DMS53 (cell line): Measurements from ENCODE around the gene GLT6D1.
"Not testable (repeated sequence)": the region's sequence is repeated elsewhere in the genome, so short reads cannot be mapped to it uniquely, and the experiment has no call there.

Experiments
- DNase-seq: peaks from one replicate; lab custom pipeline; 2025; lab: John Stamatoyannopoulos, UW

Gene GLT6D1

DNA sequence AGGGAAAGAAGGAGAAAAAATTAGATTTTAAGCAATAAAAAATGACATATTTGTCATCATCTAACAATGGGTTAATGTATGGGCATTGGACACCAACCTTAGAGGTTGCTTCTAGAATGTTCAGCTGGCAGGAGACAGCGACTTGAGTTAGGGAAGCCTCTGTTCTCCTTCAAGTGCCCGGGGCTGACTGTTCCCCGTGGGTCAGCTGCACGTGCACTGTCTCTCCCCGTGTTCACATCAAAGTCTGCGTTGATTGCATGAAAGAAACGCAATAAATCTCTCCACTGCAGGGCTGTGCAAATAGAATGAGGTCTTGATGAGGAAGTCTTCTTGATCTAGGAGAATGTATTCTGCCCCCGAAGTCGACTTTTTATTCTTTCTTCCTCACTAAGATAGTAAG is at the start of gene GLT6D1:
TSS of gene GLT6D1 (minus strand) at position 345 of the 400 bp plus-strand sequence. CDS start 353 bp downstream, outside the sequence.
- no peak for DNase-seq

DNA sequence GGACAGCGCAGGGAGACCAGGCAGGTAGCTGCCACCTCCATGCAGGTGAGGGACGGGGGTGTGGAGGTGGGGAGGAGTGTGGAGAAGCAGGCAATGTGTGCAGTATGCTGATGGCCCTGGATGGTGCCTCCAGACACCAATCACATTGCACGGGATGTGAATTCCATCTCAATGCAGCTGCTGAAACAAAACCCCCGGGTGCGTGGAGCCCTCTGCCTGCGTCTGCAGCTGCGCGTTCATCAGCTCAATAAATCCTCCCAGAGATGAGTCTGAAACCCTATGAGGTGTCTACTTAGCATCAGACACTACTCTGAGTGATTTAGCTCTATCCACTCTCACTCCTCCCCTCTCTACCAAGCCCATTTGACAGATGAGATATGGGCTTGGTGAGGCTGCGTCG is 49.7 kb upstream of the GLT6D1 start:
- DNase-seq, result no peak

GRCh38 chr9:135687216-135687615 is 47.9 kb upstream of the GLT6D1 start:
- DNase-seq, result no peak

DNA sequence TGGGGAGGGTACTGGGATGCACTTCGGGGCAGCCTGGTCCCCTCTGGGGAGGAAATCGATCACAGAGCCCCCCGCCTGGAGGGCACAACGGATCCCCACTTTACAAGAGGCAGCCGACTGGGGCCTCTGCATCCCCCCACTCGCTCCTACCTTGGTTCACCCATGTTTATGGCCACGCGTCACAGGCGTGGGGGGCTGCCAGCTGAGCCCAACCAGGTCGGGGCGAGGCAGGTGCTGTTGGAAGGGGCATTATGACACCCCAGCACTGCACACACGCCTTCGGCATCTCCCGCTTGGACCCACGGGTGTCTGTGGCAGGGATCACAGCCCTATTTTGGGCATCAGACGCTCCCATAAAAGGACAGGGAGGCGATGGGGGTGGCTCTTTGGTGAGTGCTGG is 45.4 kb upstream of the GLT6D1 start:
- DNase-seq, result no peak

GRCh38 chr9:135683401-135684034 is 44.2 kb upstream of the GLT6D1 start:
- DNase-seq, result no peak

- no peak for DNase-seq
These were observed 41.8 kb upstream of the GLT6D1 start for GRCh38 chr9:135681161-135681560.

- no peak for DNase-seq
These were observed 40.7 kb upstream of the GLT6D1 start for GRCh38 chr9:135680056-135680455.

GRCh38 chr9:135678236-135679017 is 39.1 kb upstream of the GLT6D1 start:
- DNase-seq, result no peak

DNA sequence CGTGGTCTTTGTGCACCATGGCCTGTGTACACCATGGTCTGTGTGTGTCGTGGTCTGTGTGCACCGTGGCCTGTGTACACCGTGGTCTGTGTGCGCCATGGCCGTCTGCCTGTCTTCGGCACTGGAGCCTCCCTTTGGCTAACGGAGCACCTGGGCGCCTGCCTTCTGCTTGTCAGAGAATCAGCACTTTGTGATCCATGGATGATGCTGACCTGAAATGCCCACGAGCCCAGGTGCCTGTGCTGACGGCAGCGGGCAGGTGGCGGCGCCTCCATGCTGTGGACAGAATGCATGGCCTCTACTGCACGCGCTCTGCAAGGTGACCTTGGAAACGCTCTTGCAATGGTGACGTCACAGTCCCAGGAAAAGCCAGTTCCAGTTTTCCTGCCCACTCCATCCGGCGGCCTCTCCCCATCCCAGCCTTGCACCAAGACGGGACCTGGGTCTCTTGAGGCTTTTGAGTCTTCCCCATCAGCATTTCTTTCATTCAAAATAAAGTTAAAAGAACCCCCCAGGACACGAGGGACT is 38.4 kb upstream of the GLT6D1 start:
- peak; percentile 40 for DNase-seq

DNA sequence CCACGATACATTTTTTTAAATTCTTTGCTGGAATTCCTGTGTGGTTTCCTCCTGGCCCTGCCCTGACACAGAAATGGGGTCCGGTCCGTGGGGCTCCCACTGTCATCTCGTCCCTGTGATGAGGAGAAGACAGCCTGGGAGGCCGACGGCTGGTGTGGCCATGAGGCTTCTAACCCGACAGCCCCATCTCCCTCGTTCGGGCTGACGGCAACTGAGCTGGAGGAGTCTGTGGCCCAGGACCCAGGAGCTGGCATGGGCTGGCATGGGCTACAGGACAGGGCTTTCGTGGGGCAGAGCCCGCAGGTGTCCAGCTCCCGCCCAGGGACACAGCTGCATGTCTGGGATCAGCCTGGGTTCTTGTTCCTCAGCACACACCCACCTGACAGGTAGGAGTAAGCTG is 37.6 kb upstream of the GLT6D1 start:
- no peak for DNase-seq

GRCh38 chr9:135674977-135675376 is 35.6 kb upstream of the GLT6D1 start:
- DNase-seq, result no peak

DNA sequence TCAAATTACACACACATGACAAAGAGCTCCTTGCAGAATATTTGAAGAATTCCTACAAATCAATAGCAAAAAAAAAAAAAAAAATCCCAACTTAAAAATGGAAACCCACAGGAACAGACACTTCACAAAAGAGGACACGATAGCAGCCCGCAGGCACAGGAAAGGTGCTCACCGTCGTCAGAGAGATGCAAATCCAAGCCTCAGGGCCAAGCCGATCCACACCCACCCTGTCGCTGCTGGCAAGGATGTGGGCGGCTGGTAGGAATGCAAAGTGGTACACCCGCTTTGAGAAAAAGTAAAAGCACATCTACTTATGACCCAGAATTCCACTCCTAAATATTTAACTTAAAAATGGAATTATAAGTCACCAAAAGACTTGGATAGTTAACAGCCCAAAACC is 34.6 kb upstream of the GLT6D1 start:
- no peak for DNase-seq

DNA sequence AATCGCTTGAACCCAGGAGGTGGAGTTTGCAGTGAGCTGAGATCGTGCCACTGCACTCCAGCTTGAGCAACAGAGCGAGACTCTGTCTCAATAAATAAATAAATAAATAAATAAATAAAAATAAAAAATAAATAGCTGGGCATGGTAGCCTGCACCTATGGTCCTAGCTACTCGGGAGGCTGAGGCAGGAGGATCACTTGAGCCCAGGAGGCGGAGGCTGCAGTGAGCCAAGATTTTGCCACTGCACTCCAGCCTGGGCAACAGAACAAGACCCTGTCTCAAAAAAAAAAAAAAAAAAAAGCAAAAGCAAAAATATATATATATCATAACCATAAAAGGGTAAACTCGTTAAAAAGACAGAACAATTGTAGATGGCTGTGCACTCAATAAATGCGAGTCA is 33.4 kb upstream of the GLT6D1 start:
- not testable (repeated sequence) for DNase-seq

GRCh38 chr9:135671591-135672041 is 32.3 kb upstream of the GLT6D1 start:
- no peak for DNase-seq

DNA sequence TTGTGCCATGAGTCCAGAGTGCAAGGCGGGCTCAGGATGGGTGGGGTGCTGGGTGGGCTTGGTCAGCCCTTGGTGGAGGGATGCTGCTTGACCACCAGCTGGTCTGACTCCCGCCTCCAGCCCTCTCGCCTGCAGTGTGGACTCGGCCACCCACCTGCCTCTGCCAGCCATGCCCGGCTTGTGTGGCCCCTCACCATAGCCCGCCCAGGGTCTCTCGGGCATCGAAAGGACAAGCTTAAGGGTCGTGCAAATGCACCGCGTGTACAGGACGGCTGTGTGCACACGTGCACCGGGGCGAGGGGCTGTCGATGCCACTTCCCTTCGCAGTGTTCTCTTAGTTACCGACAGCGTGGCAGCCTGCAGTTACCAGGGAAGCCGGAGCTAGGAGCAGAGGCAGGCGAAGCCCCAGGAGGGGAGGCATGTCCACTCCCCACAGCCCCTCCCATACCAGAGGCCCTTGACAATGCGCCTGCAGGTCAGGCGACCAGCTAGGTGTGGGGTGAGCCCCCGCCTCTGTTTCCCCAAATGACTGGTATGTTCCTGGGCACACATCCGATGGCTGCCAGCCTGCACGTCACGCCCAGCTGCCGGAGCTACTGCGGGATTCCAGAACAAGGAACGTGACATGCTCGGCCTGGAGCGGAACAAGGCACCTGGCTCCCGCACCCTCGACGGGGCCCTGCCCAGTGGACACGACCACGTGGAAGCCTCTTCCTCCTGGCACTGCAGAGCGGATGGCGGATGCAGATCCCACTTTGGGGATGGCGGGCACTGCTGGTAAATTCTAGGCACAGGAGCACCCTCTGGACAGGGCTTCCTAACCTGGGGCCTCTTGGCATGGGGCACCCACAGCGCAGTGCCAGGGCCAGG is 31.6 kb upstream of the GLT6D1 start:
- DNase-seq, result no peak

- DNase-seq, result no peak
These were observed 30.4 kb upstream of the GLT6D1 start for GRCh38 chr9:135669616-135670285.

GRCh38 chr9:135669018-135669417 is 29.7 kb upstream of the GLT6D1 start:
- not testable (repeated sequence) for DNase-seq

DNA sequence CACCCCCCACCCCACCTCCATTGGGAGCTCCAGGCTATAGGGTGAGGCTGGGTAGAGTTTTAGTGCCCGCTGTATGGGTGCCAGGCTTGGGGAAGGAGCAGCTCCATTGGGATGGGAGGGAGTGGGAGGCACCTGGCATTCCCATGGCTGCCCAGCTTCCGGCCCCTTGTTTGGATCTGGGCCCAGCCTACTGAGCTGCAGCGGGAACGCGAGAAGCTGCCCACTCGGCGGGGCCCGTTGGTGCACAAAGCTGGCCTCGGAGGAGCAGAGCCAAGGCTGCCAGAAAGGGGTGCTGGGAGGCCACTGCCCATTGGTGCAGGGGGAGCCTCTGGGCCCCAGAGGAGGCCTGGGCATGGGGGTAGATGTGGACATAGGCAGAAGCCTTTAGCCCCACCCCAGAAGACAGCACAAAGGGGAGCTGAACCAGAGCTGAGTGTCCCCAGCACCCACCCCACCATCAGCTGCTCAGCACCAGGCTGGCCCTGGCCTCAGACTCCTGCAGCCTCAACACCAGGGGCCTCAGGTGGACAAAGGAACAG is 28.2 kb upstream of the GLT6D1 start:
- no peak for DNase-seq

DNA sequence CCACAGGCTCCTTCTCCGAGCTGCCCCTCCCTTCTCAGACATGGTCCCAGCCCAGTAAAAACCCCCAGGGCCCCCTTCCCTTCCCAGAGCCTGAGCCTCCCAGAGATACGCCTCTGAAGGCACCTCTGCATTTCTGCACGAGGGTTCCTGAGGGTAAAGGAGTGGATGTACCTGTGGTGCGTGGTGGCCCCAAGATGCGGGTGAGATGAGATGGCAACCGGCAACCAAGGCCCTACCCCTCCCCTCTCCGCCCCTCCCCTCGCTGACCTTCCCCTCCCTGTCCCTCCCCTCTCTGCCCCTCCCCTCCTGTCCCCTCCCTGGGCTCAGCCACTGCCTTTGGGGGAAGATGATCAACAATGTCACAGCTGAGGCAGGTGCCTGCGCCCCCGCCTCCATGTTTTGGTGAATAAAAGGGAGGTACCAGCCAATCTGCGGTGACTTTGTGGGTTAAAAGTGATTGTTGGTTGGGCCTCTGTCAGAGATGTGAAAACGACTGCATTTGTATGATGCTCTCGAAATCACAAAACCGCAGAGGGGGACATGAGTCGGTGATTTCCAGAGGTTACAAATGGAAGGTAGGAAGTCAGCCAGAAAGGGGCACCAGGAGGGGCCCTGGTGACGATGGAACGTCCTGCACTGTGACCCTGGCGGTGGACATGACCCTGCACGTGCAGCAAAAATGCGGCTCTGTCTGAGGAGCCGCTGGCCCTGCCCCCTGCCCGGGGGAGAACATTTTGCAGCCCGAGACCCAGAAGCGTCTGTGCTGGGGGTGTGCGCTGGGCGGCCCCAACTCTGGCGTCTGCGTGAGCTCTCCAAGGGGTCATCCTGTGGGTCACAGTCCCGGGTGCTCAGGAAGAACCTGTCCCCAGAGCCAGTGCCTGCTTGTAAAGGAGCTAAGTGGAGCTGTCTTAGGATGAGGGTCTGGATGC is 27.5 kb upstream of the GLT6D1 start:
- no peak for DNase-seq

DNA sequence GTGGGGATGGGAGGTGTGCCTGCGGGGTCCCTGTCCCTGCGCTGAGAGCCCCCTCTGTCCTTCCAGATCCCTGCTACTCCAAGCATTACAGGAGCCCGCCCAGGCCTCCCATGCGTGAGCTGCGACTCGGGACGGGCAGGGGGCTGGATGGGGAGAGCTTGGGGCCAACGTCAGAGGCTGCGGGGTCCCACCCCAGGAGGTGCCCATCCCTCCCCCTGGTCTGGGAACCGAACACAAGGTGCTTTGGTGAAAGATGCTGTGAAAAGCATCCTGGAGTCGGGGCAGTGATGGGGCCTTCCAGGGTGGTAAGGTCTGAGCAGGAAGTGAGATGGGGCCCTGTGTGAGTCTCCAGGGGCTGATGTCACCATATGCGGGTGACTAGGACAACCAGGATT is 26.5 kb upstream of the GLT6D1 start:
- DNase-seq, result no peak
